ENCODE measurements around the gene PFKP.
A peak's percentile ranks its signal among the peaks of the same experiment; 100 is the strongest.

PFKP gene

GRCh38 chr10:3132036-3133025 lies 65.0 kb downstream of the PFKP start:
- DNase-seq: no peak
- Mint-ChIP-seq H3K9me3 (no peaks in the 10 kb centered on the region), H3K36me3 (ENCODE audit: low read depth) (peaks cover 98% of the 10 kb centered on the region), H3K4me1 (ENCODE audit: low read depth) (peaks cover 6% of the 10 kb centered on the region), H3K4me3 (no peak overlapping the region), H3K27ac (peak overlapping the region; percentile 71), H3K27me3 (no peaks in the 10 kb centered on the region)

GRCh38 chr10:3133948-3134347 lies 66.6 kb downstream of the PFKP start:
- H3K4me3 Mint-ChIP-seq: no peak overlapping the region
- peak overlapping the region; percentile 71 for H3K27ac Mint-ChIP-seq
- no peaks in the 10 kb centered on the region for H3K9me3 Mint-ChIP-seq

DNA sequence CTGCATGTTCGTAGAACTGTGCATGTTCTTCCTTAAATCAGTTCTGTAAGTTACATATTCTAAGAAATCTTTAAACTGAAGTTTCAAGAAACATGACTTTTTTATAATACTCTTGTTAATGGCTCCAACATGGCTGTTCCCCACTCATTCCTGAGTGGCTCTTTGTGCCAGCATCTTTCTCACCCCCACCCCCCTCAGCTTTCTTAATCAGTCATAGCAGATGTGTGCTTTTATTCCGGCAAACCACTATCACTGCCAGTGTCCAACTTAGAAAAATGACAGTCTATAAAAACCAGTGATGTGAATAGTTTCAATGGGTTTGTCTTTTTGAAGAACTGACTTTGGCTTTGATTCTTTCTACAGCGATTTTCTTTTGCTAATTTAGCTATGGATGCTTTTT lies 67.7 kb downstream of the PFKP start:
- Mint-ChIP-seq H3K27ac (peak overlapping the region; percentile 74), H3K4me3 (no peak overlapping the region), H3K27me3 (no peaks in the 10 kb centered on the region), H3K9me3 (no peaks in the 10 kb centered on the region), H3K4me1 (ENCODE audit: low read depth) (peaks cover 6% of the 10 kb centered on the region), H3K36me3 (ENCODE audit: low read depth) (peaks cover 98% of the 10 kb centered on the region)
- DNase-seq: no peak

More at GRCh38 chr10:3133948-3134347, 66.6 kb downstream of the PFKP start:
- H3K27me3 Mint-ChIP-seq: no peaks in the 10 kb centered on the region
- H3K36me3 Mint-ChIP-seq (ENCODE audit: low read depth): peaks cover 98% of the 10 kb centered on the region
- peaks cover 6% of the 10 kb centered on the region for H3K4me1 Mint-ChIP-seq (ENCODE audit: low read depth)
- DNase-seq: no peak

- peak; percentile 25 for DNase-seq
- Mint-ChIP-seq H3K27me3 (no peaks in the 10 kb centered on the region), H3K27ac (peak overlapping the region; percentile 68), H3K9me3 (no peaks in the 10 kb centered on the region), H3K4me1 (ENCODE audit: low read depth) (peaks cover 6% of the 10 kb centered on the region), H3K36me3 (ENCODE audit: low read depth) (peaks cover 100% of the 10 kb centered on the region), H3K4me3 (no peak overlapping the region)
Measured at GRCh38 chr10:3136336-3136735, 69.0 kb downstream of the PFKP start.

- Mint-ChIP-seq H3K9me3 (no peaks in the 10 kb centered on the region), H3K36me3 (ENCODE audit: low read depth) (peaks cover 100% of the 10 kb centered on the region), H3K4me3 (no peak overlapping the region), H3K27ac (peak overlapping the region; percentile 68), H3K27me3 (no peaks in the 10 kb centered on the region), H3K4me1 (ENCODE audit: low read depth) (peaks cover 6% of the 10 kb centered on the region)
- DNase-seq: peak; percentile 30
Measured at GRCh38 chr10:3136763-3137611, 69.6 kb downstream of the PFKP start.

DNA sequence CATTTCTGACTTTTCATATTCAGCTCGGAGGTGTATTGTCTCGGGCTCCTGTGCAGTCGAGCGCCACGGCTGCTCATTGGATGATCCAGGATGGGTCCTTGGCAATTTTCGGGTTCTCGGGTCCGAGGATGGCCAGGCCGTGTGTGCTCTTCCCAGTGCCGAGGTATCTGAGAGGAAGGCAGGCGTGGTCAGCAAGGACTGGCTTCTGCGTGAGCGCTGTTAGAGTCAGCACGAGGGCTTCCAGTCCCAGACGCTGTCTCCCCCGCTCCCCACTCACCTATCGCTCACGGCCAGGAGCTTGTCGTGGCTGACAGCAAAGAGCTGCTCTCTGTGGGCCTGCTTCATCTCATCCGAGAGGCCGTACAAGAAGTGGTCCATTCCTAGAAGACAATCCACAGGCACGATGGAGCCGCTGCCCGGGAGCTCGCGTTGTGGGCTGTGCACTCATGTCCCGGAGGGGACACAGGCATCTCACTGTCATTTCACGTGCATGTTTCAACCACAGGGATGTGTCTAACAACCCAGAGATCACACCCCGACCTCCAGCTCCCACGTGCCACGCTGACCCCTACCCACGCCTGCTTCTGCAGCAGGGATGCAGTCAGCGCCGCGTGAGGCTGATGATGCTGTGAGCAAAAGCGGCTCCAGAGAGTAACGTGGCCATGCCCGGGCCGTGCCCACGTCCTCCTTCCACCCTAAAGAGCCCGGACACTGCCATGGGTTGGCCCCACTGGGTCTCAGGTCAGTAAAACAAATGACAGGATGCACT lies 70.8 kb downstream of the PFKP start:
- DNase-seq: peak; percentile 31
- Mint-ChIP-seq H3K4me3 (no peak overlapping the region), H3K4me1 (ENCODE audit: low read depth) (peaks cover under 1% of the 10 kb centered on the region), H3K36me3 (ENCODE audit: low read depth) (peaks cover 100% of the 10 kb centered on the region), H3K27me3 (no peaks in the 10 kb centered on the region), H3K9me3 (no peaks in the 10 kb centered on the region), H3K27ac (peak overlapping the region; percentile 66)

DNA sequence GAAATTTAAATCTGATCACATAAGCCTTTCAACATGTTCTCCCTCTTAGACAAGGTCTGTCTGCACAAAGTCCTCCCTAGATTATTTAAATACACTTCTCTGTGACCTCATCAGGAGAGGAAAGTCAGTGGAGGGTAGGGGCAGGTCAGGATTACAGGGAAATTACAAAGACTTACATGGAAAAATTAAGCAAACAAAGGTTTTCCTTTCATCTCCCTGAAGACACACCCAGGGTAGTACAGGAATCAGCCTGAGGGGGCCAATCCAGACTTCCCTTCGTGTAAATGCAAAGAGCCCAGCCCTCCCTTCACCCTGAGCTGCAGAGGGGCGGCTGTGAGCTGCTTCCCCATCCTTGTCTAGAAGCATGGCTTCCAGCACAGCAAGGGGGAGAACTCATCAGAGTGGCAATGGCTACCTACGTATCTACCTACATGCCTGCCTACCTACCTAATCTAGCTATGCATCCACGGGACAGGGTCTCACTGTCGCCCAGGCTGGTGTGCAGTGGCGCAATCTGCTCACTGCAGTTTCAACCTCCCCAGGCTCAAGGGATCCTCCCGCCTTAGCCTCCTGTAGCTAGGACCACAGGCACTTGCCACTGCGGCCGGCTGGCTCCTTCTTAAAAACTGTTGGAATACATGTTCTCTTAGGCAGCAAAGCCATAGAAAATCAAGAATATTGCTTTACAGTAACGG lies 72.0 kb downstream of the PFKP start:
- Mint-ChIP-seq H3K4me1 (ENCODE audit: low read depth) (no peaks in the 10 kb centered on the region), H3K27ac (peak overlapping the region; percentile 66), H3K4me3 (no peak overlapping the region), H3K36me3 (ENCODE audit: low read depth) (peaks cover 100% of the 10 kb centered on the region), H3K27me3 (no peaks in the 10 kb centered on the region), H3K9me3 (no peaks in the 10 kb centered on the region)
- DNase-seq: peak; percentile 30

DNA sequence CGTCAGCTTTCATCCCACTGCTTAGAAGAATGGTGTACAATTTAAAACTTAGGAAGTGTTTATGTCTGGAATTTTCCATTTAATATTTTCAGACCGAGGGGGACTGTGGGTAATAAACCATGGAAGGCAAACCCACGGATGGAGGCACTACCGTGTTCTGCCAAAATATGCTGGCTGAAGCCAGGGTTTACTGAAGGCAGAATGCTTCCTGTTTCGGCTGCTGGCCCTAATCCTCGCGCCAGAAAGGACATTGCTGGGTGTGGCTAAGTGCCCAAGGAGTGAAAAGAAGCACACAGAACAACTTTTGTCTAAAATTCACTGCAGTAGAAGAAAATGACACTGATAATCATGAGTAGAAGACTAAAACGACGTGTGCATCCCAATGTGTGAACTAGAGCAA lies 72.9 kb downstream of the PFKP start:
- Mint-ChIP-seq H3K4me3 (no peak overlapping the region), H3K27ac (peak overlapping the region; percentile 38), H3K4me1 (ENCODE audit: low read depth) (no peaks in the 10 kb centered on the region), H3K27me3 (no peaks in the 10 kb centered on the region), H3K9me3 (no peaks in the 10 kb centered on the region), H3K36me3 (ENCODE audit: low read depth) (peaks cover 100% of the 10 kb centered on the region)
- no peak for DNase-seq

GRCh38 chr10:3141351-3142005 lies 74.1 kb downstream of the PFKP start:
- Mint-ChIP-seq H3K4me1 (ENCODE audit: low read depth) (no peaks in the 10 kb centered on the region), H3K9me3 (no peaks in the 10 kb centered on the region), H3K27me3 (no peaks in the 10 kb centered on the region), H3K27ac (peak overlapping the region; percentile 60), H3K36me3 (ENCODE audit: low read depth) (peaks cover 100% of the 10 kb centered on the region), H3K4me3 (no peak overlapping the region)
- peak; percentile 31 for DNase-seq

GRCh38 chr10:3142146-3142875 lies 75.0 kb downstream of the PFKP start:
- Mint-ChIP-seq H3K27ac (peak overlapping the region; percentile 72), H3K4me1 (ENCODE audit: low read depth) (no peaks in the 10 kb centered on the region), H3K4me3 (no peak overlapping the region), H3K27me3 (no peaks in the 10 kb centered on the region), H3K36me3 (ENCODE audit: low read depth) (peaks cover 100% of the 10 kb centered on the region), H3K9me3 (no peaks in the 10 kb centered on the region)
- peak; percentile 33 for DNase-seq

GRCh38 chr10:3143366-3143765 lies 76.0 kb downstream of the PFKP start:
- no peaks in the 10 kb centered on the region for H3K4me1 Mint-ChIP-seq (ENCODE audit: low read depth)
- no peaks in the 10 kb centered on the region for H3K27me3 Mint-ChIP-seq
- H3K9me3 Mint-ChIP-seq: no peaks in the 10 kb centered on the region
- H3K4me3 Mint-ChIP-seq: no peak overlapping the region
- peak overlapping the region; percentile 2 for H3K27ac Mint-ChIP-seq
- peaks cover 100% of the 10 kb centered on the region for H3K36me3 Mint-ChIP-seq (ENCODE audit: low read depth)
- no peak for DNase-seq

GRCh38 chr10:3143791-3144434 lies 76.6 kb downstream of the PFKP start:
- peaks cover 100% of the 10 kb centered on the region for H3K36me3 Mint-ChIP-seq (ENCODE audit: low read depth)
- DNase-seq: no peak
- peak overlapping the region; percentile 47 for H3K27ac Mint-ChIP-seq
- no peaks in the 10 kb centered on the region for H3K4me1 Mint-ChIP-seq (ENCODE audit: low read depth)
- no peak overlapping the region for H3K4me3 Mint-ChIP-seq
- H3K27me3 Mint-ChIP-seq: no peaks in the 10 kb centered on the region
- H3K9me3 Mint-ChIP-seq: no peaks in the 10 kb centered on the region

Data from activated T-cell treated with anti-CD3 and anti-CD28 coated beads, Interleukin-2, amount 50 U/mL, for 24 hours (primary cell).